GM18520 (cell line): Measurements from ENCODE around the gene GRIK2.

Source experiments
- ATAC-seq: cut with Tn5 transposase; IDR thresholded peaks from one replicate; pipeline ENCODE4 v1.9.1; 2021; ENCODE audit not compliant: unreplicated experiment

Gene GRIK2

DNA sequence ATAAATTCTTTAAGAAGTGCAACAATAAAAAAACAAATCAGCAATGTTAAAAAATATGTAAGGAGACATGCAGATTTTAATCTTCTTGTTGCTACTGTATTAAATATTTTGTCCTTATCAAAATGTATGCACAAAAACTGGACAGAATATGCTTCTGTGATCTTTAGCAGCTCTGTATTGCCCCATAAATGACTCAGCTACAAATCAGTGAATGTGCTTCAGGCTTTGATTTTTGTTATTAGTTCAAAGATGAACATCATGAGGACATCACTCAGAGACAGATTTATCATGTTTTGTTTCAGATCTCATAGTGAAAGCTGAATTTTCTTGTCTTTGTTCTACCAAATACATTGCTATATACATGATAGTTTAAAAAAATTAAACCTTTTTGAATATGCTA is 312.4 kb downstream of the GRIK2 start:
- ATAC-seq, result no peak

DNA sequence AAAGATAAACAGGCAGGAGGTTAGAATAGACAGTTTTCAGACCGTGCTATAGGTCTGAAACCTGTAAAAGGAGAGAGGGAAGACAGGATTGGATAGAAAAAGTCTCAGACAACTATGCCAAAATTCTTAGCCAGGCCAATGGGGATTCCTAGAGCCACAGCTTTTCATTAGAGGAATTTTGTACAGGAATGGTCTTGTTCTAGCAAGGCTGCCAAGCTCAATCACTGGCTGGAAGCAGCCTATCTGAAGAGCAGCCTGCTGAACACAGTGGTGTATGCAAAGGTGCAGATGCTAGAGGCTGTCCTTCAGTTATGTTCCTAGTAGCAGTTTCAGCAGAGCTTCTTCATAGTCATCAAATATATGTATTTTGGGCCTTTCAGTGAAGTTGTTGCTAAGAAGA is 313.1 kb downstream of the GRIK2 start:
- ATAC-seq, result no peak

DNA sequence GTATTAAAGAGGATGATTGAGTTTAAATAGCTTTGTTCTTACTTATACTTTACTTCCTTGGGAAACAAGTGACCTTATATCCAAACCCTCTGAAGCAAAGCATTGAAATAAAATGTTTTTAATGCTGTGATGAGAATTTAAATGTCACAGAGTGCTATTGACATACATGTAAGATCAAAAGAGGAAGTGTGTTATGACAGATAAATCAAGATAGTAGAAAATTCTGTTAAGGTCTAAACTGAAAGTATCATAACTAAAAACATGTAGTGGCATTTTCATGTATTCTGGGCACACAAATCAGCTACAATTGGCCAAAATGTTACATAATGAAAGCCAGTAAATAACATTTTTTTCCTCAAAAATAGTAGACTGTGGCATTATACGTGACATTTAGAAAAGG is 318.0 kb downstream of the GRIK2 start:
- ATAC-seq, result peak; percentile 64

DNA sequence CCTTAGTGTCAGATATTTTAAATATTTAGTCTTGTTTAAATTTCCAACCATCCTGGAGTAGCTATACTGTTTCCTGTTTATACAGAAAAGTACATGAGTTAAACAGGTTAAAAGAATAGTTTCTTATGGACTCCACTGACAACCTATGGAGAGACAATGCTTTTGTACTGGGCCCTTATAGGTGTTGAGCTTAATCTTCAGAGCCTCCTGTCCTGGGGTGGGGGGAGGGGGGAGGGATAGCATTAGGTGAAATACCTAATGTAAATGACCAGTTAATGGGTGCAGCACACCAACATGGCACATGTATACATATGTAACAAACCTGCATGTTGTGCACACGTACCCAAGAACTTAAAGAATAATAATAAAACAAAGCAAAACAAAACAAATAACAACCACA is 322.9 kb downstream of the GRIK2 start:
- no peak for ATAC-seq

DNA sequence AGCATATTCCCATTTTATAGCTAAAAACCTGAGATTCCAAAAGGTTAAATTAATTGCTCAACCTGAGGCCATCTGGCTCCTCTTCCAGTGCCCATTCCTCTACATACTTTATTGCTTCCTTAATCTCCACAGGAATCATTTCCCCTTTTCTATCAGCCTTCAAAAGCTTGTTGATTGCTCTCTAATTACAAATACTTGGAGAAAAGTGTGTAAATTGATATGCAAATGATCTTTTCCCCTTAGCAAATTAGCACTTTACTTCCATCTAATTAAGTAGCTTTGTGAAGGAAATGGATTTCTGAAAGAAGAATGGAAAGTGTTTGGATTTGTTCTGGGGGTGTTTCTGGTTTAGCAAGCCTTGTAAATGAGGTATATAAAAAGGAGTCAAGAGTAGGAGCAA is 323.3 kb downstream of the GRIK2 start:
- no peak for ATAC-seq

DNA sequence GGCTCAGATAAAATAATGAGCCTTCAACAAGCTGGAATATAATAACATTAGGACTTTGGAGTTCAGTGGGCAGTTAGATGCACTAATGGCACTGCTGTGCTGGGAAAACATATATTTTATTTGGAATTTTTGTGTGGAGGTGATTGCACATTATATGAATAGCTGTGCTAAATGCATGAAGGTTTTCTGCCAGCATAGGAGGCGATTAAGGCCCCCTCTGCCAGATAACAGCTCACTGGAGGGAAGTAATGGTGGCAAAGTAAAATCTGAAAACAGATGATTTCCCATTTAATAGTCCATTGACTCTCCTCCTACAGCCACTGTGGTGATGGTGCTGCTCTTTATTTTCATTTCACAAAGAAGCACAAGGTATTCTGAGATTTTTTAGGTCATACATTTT is 326.0 kb downstream of the GRIK2 start:
- ATAC-seq, result no peak

DNA sequence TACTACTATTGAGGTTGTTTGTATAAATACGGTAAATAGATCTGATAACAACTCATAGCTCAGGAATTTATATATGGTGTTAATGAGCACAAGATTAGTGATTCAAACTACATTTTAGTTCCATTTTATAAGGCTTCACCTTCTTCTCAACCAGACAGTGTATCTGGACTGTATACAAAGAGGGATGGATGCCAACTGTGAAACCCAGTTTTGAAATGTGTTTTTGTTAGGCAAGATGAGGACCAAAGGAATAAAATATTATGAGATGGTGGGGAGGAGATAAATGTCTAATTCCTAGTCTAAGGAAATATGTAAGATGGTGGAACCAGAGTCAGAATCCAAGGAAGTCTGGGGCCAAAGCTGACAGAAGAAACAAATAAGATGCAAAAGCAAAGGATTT is 329.0 kb downstream of the GRIK2 start:
- no peak for ATAC-seq

DNA sequence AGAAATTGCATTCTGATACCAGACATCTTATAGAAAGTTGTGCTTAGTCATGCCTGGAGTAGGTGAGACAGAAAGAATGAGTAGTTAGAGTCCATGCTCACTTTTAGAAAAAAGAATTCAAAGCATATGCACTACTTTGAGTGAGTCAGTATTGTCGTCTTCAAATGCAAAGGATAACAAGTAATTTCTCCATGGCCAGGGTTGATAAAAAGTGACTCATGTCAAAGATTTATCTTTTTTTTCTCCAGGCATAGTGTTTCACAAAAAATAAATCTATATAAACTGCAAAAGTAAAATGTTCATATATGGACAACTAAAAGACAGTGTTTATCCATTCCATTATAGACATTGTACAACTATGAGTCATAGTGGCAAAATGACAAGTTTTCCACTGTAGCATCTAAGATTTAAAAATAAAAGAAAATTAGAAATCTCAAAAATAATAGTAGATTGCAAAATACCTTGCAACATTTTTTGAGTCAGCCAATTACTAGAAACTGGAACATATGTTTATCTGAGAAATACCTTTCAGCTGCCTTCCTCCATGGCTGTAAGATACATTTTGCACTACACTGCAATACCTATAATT is 329.6 kb downstream of the GRIK2 start:
- ATAC-seq, result no peak

DNA sequence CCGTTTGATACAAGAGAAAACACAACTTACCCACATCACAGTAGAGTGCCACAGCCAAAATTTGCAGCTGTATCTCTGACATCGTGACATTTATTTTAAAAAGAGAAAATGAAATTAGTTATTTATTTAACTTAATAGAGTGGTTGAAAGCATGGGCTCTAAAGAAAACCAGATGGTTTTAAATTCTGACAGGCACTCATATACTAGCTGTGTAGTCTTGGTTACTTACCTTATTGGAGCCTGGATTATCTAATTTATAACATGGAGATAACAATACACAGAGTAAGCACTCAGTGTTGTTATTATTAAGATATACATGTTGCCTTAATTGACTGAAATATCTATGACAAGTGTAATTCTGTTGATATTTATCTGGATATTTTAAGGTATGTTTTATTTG is 334.9 kb downstream of the GRIK2 start:
- ATAC-seq, result no peak

DNA sequence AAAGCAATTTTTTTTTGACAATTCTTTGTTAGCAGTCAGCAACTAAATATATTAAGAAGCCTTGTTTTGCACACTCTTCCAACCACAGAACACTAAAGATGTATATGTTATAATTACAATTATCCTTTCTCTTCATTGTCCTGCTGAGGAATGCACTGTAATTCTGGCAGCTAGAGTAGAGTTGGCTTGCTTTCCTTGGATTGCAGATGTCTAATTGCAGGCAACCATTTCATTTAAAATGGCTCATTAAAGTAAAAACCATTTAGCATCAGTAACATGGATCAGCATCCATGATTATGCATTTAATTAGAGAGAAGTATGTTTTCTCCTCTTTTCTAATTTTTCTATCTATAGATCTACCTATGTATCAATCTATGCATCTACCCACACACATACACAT is 335.4 kb downstream of the GRIK2 start:
- no peak for ATAC-seq

DNA sequence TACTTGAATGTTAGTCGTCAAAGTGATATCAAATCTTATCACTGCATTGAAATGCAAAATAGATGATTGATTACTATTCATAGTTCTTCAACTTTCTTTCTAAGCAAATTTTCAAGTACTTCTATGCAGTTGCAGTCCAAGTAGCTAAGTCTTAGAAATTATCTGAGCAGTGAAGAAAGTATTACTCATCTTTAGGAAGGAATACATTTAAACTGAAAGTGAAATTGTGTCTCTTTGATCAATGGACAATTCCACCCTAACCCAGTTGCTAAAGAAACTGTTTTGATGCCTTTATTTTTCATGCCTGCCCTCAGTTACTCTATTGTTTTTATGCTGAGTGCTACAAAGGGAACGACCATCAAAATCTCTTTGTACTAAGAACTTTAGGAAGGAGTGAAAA is 337.4 kb downstream of the GRIK2 start:
- no peak for ATAC-seq

DNA sequence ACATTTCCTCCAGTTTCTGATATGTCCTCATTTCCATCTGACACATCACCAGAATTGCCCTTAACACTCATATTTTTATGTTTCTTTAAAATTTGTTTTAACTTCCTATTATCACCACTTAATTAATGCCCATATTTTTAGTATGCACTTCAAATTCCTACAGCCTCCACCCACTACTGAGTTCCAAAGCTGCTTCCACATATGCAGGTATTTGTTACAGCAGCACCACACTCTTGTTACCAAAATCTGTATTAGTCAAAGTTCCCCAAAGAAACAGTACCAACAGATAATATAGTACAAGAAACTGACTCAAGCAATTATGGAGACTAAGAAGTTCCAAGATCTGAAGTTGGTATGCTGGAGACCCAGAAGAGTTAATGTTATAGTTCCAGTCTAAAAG is 340.4 kb downstream of the GRIK2 start:
- ATAC-seq, result no peak

DNA sequence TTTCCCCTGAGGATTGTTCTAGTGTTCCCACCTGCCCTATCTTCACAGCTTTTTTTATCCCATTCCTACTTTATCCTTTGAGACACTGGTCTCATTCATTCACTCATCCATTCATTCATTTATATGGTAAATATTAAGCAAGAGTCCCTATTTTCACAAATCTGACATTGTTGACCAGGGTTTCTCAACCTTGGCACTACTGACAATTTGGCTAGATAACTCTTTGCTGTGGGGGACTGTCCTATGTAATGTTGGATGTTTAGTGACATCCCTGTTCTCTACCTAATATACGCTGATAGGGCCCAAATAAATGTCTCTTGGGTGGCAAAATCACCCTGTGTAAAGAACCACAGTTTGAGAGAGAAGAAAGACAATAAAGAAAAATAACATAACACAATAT is 345.0 kb downstream of the GRIK2 start:
- no peak for ATAC-seq

DNA sequence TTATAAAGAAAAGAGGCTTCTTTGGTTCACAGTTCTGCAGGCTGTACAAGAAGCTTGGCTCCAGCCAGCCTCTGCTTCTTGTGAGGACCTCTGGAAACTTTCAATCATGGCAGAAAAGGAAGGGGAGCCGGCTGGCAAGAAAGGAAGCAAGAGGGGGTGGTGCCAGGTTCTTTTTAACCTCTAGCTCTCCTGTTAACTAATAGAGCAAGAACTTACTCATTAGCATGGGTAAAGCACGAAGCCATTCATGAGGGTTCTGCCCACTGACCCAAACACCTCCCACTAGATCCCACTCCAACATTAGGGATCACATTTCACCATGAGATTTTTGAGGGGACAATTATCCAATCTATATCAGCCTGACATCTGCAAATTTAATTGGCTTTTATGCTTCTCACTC is 347.1 kb downstream of the GRIK2 start:
- ATAC-seq, result no peak

DNA sequence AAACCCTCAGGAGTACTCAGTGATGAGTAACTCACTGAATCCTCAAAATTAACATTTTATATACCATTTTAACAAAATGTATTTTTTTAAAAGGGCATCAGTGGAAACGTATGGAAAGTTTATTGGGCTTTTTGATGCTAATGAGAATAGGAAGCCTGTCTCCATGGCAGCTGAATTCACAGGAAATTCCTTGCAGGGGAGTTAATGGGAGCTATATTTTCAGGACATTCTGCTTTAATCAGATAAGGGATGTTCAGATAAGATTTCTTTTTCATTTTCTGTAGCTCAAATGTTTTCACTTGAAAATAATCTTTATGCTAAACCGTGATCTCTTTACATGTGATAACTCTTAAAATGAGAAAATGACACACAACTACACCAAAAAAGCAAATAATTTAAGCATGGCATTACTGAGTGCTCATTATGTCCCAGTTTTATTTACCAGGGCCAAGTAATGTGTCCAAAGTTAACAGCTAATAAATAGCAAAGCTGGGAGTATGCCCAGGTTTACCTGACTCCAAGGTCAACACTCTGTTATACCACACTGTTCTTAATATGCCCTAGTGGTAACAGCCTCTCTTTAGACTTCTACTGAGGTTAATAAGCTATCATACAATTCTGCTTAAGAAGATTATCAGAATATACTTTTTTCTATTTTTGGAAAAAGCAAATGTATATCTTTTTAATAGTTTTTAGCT is 348.1 kb downstream of the GRIK2 start:
- ATAC-seq, result no peak

DNA sequence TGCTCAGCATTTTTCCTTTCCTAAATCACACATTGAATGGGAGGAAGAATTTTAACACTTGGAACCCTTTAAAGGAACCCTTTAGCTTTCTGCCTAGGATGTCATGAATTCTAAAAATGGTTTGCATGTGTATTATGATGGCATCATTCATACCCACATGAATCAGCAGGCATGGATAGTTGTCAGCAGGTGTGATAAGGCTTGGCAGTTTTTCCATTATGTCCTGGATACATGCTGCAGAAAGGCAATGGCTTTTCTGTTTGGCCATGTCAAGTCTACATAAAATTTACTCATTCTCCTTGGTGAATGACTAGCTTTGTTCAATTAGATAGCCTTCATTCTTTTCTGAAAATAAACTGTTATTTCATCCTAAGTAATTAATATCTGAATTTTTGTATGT is 353.7 kb downstream of the GRIK2 start:
- ATAC-seq, result no peak

DNA sequence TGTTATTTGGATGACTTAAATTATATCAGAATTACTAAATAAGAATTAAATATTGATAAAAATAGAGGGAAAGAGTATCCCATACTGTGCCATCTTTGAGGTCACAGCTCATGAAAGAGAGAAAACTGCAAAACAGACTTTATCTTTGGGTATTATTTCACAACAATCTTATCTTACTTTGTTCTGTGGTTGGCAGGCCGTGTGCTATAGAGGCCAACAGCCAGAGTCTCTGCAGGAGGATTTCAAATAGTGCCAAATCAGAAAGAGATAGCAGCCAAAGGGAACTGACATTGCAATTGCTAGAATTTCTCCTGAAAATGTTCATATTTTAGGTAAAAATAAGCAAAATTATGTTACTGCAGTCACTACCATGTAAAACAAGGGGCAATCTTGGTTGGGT is 354.2 kb downstream of the GRIK2 start:
- no peak for ATAC-seq

DNA sequence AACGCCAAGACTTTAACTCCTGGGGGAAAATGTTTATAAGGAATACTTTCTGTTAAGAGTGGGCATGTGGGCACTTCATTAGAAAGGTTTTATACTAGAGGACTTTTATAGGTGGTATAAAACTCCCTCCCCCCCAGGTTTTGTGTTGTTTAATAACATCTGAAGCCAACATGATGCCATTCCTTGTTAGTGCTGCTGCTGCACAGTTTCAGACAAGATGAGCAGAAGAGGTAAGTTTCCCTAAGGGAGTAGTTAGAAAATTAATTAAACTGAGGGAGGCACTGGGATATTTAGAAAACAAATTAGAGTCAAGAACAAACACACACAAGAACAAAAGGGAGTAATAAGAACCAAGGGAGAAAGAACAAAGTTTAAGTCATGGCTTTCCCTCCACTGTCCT is 362.4 kb downstream of the GRIK2 start:
- ATAC-seq, result no peak

DNA sequence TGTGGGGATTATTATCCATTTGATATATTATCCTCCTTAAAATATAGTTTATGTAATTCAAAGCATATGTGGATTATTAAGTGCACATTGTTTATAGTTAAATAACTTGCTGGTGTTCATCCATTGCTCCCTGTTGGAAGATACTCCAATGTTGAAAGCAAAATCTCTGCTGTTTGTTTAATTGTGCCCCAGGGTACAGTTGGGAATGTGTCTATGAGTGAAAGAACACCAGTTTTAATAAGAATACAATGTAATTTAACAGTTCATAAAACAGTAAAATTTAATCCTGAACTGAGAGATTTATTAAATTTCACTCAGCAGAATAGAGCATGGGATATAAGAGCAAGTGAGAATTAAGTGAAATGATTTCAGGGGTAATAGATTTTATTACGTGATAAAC is 364.9 kb downstream of the GRIK2 start:
- no peak for ATAC-seq

DNA sequence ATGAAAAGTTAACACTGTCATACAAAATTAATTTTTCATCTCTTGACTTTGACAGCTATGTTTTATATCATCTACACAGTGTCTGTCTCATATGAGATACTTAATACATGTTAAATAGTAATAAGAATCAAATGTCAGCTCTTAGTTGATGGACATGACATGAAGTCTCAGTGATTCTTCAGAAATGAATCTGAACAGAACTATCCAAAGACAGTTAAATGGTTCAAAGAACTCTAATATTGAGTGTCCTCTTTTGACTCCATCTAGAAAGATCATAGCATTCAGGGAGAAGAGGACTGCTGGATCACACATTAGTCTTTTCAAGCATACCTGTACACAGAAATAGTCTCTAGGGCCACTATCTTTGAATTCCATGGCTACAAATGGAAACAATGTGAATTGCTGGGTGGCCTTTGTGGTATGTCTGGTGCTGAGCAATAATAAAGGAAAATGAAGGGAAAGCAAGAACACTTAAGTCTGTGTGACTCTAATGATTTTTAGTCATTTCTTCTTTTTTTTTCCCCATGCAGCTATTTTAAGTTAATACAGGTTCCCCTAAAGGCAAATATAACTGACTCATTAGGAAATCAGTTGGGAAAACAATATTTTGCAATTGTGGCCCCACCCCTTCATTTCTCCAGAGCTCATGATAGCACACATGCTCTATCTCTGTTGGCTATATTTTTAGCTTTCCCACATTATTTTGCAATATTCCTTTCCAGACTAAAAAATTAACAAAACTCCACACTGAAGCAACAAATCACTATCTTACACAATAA is 367.5 kb downstream of the GRIK2 start:
- no peak for ATAC-seq

DNA sequence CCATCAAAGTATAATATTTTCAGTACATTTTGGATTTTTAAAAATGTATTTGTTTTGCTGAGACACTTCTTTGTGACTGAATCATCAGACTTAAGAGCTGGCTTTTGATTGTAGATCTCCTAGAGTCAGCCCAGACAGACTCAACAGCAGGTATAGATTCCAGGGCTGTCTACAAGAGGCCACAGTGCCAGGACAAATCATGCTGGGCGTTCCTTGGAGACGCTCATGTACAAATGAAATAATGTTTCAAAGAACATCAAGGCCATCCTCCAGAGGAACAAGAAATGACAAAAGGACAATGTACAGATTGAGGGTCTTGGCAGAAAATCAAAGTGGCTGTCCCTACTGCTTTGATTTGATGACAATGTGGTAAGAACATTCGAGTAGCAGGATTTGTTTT is 369.3 kb downstream of the GRIK2 start:
- ATAC-seq, result no peak

DNA sequence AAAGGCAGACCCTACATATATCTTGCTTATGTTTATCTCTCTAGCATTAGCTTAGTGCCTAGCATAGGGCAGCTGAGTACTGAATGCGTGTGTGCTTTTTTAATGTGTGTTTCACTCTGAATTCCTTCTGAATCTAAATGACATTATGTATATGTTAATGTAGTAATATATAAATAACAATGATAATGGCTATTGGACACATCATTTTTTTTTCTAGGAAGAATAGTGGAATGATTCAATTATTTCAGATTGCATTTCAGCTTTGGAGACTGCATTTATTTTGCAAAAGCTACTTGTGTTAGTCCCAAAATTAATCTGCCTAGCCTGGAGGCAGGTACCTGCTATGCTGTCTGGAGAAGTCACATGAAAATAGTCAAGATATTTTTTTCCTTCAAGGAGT is 371.8 kb downstream of the GRIK2 start:
- no peak for ATAC-seq
